GM12878 (cell line): ENCODE data around the gene TDRD10. TPM values are rescaled to one million over a fixed set of nuclear protein-coding genes. Genes with fewer than 3 reads are reported as not detected.

Experiments
- ATAC-seq: fragments of 200-7000 bp; cut with Tn5 transposase; 3 replicates; pipeline ENCODE4 v1.9.1; 2020; ENCODE audit warnings: mild to moderate bottlenecking, moderate library complexity
- BruUV-seq: library from RNA; stranded (reverse); fragments of 400-500 nt; replicated peaks from 2 replicates; lab custom pipeline; 2021; lab: Mats Ljungman, UMichigan
- CTCF ChIA-PET: fragments of 300-600 bp; sonication (Branson Sonifier 250); formaldehyde crosslinking; extraction: SDS; loops from one replicate; lab custom pipeline; 2021; ENCODE audit warnings: inconsistent platforms; lab: Yijun Ruan, JAX
- POLR2A ChIA-PET: fragments of 350-600 bp; formaldehyde crosslinking; extraction: SDS; loops from one replicate; lab custom pipeline; 2021; ENCODE audit warnings: inconsistent platforms; lab: Charles Lee
- RAD21 ChIA-PET: fragments of 300-600 bp; sonication (Branson Sonifier 250); formaldehyde crosslinking; loops from one replicate; lab custom pipeline; 2023; ENCODE audit warnings: antibody characterized with exemption; ENCODE audit not compliant: unreplicated experiment; lab: Charles Lee
- SMC1A ChIA-PET: fragments of 300-600 bp; sonication (Branson Sonifier 250); formaldehyde crosslinking; loops from one replicate; lab custom pipeline; 2023; ENCODE audit not compliant: unreplicated experiment, uncharacterized antibody; lab: Charles Lee
- DNase-seq: peaks from one replicate; pipeline ENCODE4 v3.0.0-alpha.2; 2011; ENCODE audit warnings: low read depth, low spot score
- FAIRE-seq: peaks from 3 replicates; lab custom pipeline; 2011; peaks lifted over from hg19 to GRCh38; lab: Jason Lieb, UNC
- H2AFZ ChIP-seq: 2 replicates; pipeline ENCODE4 v1.6.0; 2011; ENCODE audit warnings: low read depth, low read length, control low read depth; ENCODE audit not compliant: control insufficient read depth
- H3K27ac ChIP-seq: 2 replicates; pipeline ENCODE4 v1.5.1; 2011; ENCODE audit warnings: control low read depth; ENCODE audit not compliant: control insufficient read depth, insufficient read depth
- H3K27me3 ChIP-seq, 2 experiments: replicated peaks in 1 of 2; 2 replicates each; pipeline versions ENCODE4 v1.6.0 to v1.6.1; 2011; ENCODE audit warnings: low read length in 1 of 2; ENCODE audit not compliant: control insufficient read depth in 2 of 2, insufficient read depth in 2 of 2
- H3K36me3 ChIP-seq, 2 experiments: 2 replicates each; pipeline ENCODE4 v1.5.1; 2011; ENCODE audit warnings: low read length in 1 of 2; ENCODE audit not compliant: control insufficient read depth in 2 of 2, insufficient read depth in 2 of 2
- H3K4me1 ChIP-seq: 2 replicates; pipeline ENCODE4 v1.6.1; 2011; ENCODE audit warnings: mild to moderate bottlenecking, low read length, moderate library complexity, mixed read lengths; ENCODE audit not compliant: control insufficient read depth, insufficient read depth
- H3K4me2 ChIP-seq: 2 replicates; pipeline ENCODE4 v1.6.0; 2011; ENCODE audit warnings: control low read depth; ENCODE audit not compliant: control insufficient read depth, insufficient read depth
- H3K4me3 ChIP-seq: fragments of 200-600 bp; sonication (generic); 2 replicates; pipeline ENCODE4 v1.5.1; 2016
- H3K79me2 ChIP-seq: 2 replicates; pipeline ENCODE4 v1.6.0; 2011; ENCODE audit warnings: low read length; ENCODE audit not compliant: control insufficient read depth, insufficient read depth
- H3K9ac ChIP-seq: 2 replicates; pipeline ENCODE4 v1.8.0; 2011; ENCODE audit warnings: low read length, control low read depth, mixed read lengths; ENCODE audit not compliant: control insufficient read depth, insufficient read depth
- H3K9me3 ChIP-seq: replicated peaks from 3 replicates; pipeline ENCODE4 v1.5.1; 2011; ENCODE audit warnings: mild to moderate bottlenecking, low read length; ENCODE audit not compliant: control insufficient read depth, insufficient read depth
- H4K20me1 ChIP-seq: 2 replicates; pipeline ENCODE4 v1.6.0; 2011; ENCODE audit not compliant: control insufficient read depth, insufficient read depth
- ATF7 ChIP-seq: fragments of 450-650 bp; IDR thresholded peaks from 2 replicates; pipeline ENCODE4 v1.6.1; 2016; ENCODE audit warnings: low read depth, mild to moderate bottlenecking
- CEBPZ ChIP-seq: fragments of 150-350 bp; IDR thresholded peaks from 2 replicates; pipeline ENCODE4 v1.6.1; 2016; ENCODE audit warnings: low read depth, low read length
- NKRF ChIP-seq: fragments of 450-650 bp; conservative IDR thresholded peaks from 2 replicates; pipeline ENCODE4 v1.6.1; 2017; ENCODE audit warnings: mild to moderate bottlenecking, moderate library complexity
- NR2F1 ChIP-seq: fragments of 450-650 bp; conservative IDR thresholded peaks from 2 replicates; pipeline ENCODE4 v1.6.1; 2017; ENCODE audit warnings: mild to moderate bottlenecking
- SKIL ChIP-seq: fragments of 450-650 bp; IDR thresholded peaks from 2 replicates; pipeline ENCODE4 v1.6.1; 2017; ENCODE audit warnings: mild to moderate bottlenecking, low read depth, inconsistent platforms; ENCODE audit not compliant: poor library complexity, severe bottlenecking
- SUPT20H ChIP-seq: IDR thresholded peaks from 2 replicates; pipeline ENCODE4 v1.6.1; 2011; ENCODE audit warnings: low read depth, mild to moderate bottlenecking, low read length, moderate library complexity, borderline replicate concordance; ENCODE audit not compliant: control insufficient read depth
- in situ Hi-C: fragments of 300-500 bp; cut with MboI; formaldehyde crosslinking; loops from 9 replicates; pipeline ENCODE4 v1.14.3; 2018; ENCODE audit warnings: mixed read lengths
- intact Hi-C: fragments of 100-400 bp; cut with micrococcal nuclease; formaldehyde crosslinking; loops from one replicate; pipeline ENCODE4 v1.14.2; 2022; ENCODE audit not compliant: unreplicated experiment
- polyA plus RNA-seq, 11 experiments: library from polyadenylated mRNA; depleted of rRNA in 4 of 11; unstranded in 6 of 11; stranded (reverse) in 5 of 11; fragments of >200 nt; fragmentation: Nextera tagmentation in 4 of 11; fragmentation: Illumina TruSeq in 1 of 11; extraction: Ambion mirVana in 4 of 11; extraction: Trizol in 1 of 11; gene quantifications; 1 replicate in 1 of 11; 2 replicates in 10 of 11; pipeline versions ENCODE4 v1.2.1 to v1.2.3, GENCODE V29; 2011 to 2016; ENCODE audit warnings: inconsistent platforms in 2 of 11, missing spikeins in 2 of 11, low read depth in 1 of 11
- total RNA-seq, 4 experiments: library from RNA; depleted of rRNA in 3 of 4; stranded (reverse); fragments of >200 nt in 3 of 4; fragmentation: Illumina TruSeq in 1 of 4; extraction: Trizol in 1 of 4; gene quantifications; 2 replicates each; pipeline versions ENCODE4 v1.2.1 to v1.2.3, GENCODE V29; 2013 to 2021

Gene TDRD10
- total and polyA plus RNA-seq, 10 of the 15 experiments (the other 5 are each of a cell fraction or from before 2014, with no cell fraction given), result not detected

- Histone ChIP-seq H3K27ac (no peak overlapping the region), H3K4me3 (no peak overlapping the region), H3K9me3 (no peaks in the 10 kb centered on the region), H3K36me3 (no peaks in the 10 kb centered on the region), H3K4me2 (no peak overlapping the region), H3K9ac (no peak overlapping the region), H3K27me3 (no peaks in the 10 kb centered on the region), H2AFZ (no peak overlapping the region), H4K20me1 (no peaks in the 10 kb centered on the region), H3K4me1 (no peaks in the 10 kb centered on the region), H3K79me2 (no peaks in the 10 kb centered on the region)
- DNase-seq (no peak), ATAC-seq (no peak), FAIRE-seq (no peak)
- SMC1A ChIA-PET, result interaction anchor here (1.0 to 1.2 kb wide), 2 partner anchors 22 to 45 kb away, joined by 3 to 4 read pairs; no protein-coding TSS in a partner anchor
- CTCF ChIA-PET, result interaction anchor here (1.0 kb wide), 1 partner anchor 22 kb away, joined by 3 read pairs; no protein-coding TSS in a partner anchor
- TF ChIP-seq CEBPZ (no peak), SUPT20H (no peak), NKRF (no peak), NR2F1 (no peak), SKIL (no peak), ATF7 (no peak)
- RAD21 ChIA-PET, result no interaction called here
- no TSS peak for BruUV-seq
- intact Hi-C loops (no loop called here), in situ Hi-C loops (no loop called here)
- POLR2A ChIA-PET, result no interaction called here
Observed at GRCh38 chr1:154524881-154525280, 22.9 kb downstream of the TDRD10 start.
